ENCODE results near the gene RHBDL1. TPM values are rescaled to one million over a fixed set of nuclear protein-coding genes. Genes with fewer than 3 reads are reported as not detected.
A peak's percentile ranks its signal among the peaks of the same experiment; 100 is the strongest.

The RHBDL1 gene
- total and polyA plus RNA-seq, 4 donors = 0.35 to 0.84 (median 0.70) TPM

GRCh38 chr16:686459-687260 is 11.2 kb downstream of the RHBDL1 start:
- Histone ChIP-seq H3K4me1 (ENCODE audit: control insufficient read depth in 4 of 4, insufficient read depth in 4 of 4, low read length in 3 of 4) (peaks cover 26 to 53% (median 43%) of the 10 kb centered on the region in 4 donors), H3K27me3 (ENCODE audit: control insufficient read depth in 4 of 4, insufficient read depth in 4 of 4, low read length in 3 of 4) (no peaks in the 10 kb centered on the region), H3K4me3 (ENCODE audit: low read depth in 1 of 3, low read length in 3 of 3) (no peak overlapping the region), H3K36me3 (ENCODE audit: control insufficient read depth in 4 of 4, insufficient read depth in 3 of 4, low read depth in 1 of 4, low read length in 3 of 4) (peaks cover 7 to 18% (median 8%) of the 10 kb centered on the region in 4 donors), H3K9me3 (ENCODE audit: control insufficient read depth in 4 of 4, low read length in 3 of 4) (no peaks in the 10 kb centered on the region), H3K27ac (ENCODE audit: low read depth in 1 of 2, low read length in 2 of 2) (no peak overlapping the region), H3K9ac (ENCODE audit: low read depth in 1 of 2, low read length in 2 of 2) (no peak overlapping the region)
- no peak for TF ChIP-seq GABPA (IDR thresholded peaks at IDR 0.05 in 1 of 2, conservative IDR thresholded peaks at IDR 0.05 in 1 of 2)
- 95% methylated on average over 51 of the region's 51 CpGs for WGBS
- no peak for DNase-seq (ENCODE audit: low spot score)

GRCh38 chr16:687499-687898 is 12.0 kb downstream of the RHBDL1 start:
- Histone ChIP-seq H3K27me3 (ENCODE audit: control insufficient read depth in 4 of 4, insufficient read depth in 4 of 4, low read length in 3 of 4) (peaks cover 0 to 4% (median 1%) of the 10 kb centered on the region in 4 donors), H3K4me3 (ENCODE audit: low read depth in 1 of 3, low read length in 3 of 3) (no peak overlapping the region), H3K9me3 (ENCODE audit: control insufficient read depth in 4 of 4, low read length in 3 of 4) (no peaks in the 10 kb centered on the region), H3K4me1 (ENCODE audit: control insufficient read depth in 4 of 4, insufficient read depth in 4 of 4, low read length in 3 of 4) (peaks cover 25 to 44% (median 35%) of the 10 kb centered on the region in 4 donors), H3K27ac (ENCODE audit: low read depth in 1 of 2, low read length in 2 of 2) (no peak overlapping the region), H3K9ac (ENCODE audit: low read depth in 1 of 2, low read length in 2 of 2) (no peak overlapping the region), H3K36me3 (ENCODE audit: control insufficient read depth in 4 of 4, insufficient read depth in 3 of 4, low read depth in 1 of 4, low read length in 3 of 4) (peaks cover 0 to 10% (median under 1%) of the 10 kb centered on the region in 4 donors)
- no peak for TF ChIP-seq SP1 (IDR thresholded peaks at IDR 0.05)
- no peak for TF ChIP-seq RAD21 (IDR thresholded peaks at IDR 0.05)
- no peak for TF ChIP-seq NR2F2 (IDR thresholded peaks at IDR 0.05)
- WGBS = 98% methylated on average over 19 of the region's 19 CpGs
- no peak for DNase-seq (ENCODE audit: low spot score)

- H3K4me1 ChIP-seq (ENCODE audit: control insufficient read depth in 4 of 4, insufficient read depth in 4 of 4, low read length in 3 of 4) = peaks cover 16 to 34% (median 26%) of the 10 kb centered on the region in 4 donors
- peaks cover 0 to 4% (median 1%) of the 10 kb centered on the region in 4 donors for H3K27me3 ChIP-seq (ENCODE audit: control insufficient read depth in 4 of 4, insufficient read depth in 4 of 4, low read length in 3 of 4)
- H3K4me3 ChIP-seq (ENCODE audit: low read depth in 1 of 3, low read length in 3 of 3) = peak overlapping the region; percentile 73 to 98 (median 93)
- peak overlapping the region in 1 of 2 donors; percentile 71 for H3K27ac ChIP-seq (ENCODE audit: low read depth in 1 of 2, low read length in 2 of 2)
- H3K9ac ChIP-seq (ENCODE audit: low read depth in 1 of 2, low read length in 2 of 2) = peak overlapping the region; percentile 69 to 87
- WGBS = 84% methylated on average over 26 of the region's 26 CpGs
- H3K36me3 ChIP-seq (ENCODE audit: control insufficient read depth in 4 of 4, insufficient read depth in 3 of 4, low read depth in 1 of 4, low read length in 3 of 4) = peaks cover 0 to 7% (median 0%) of the 10 kb centered on the region in 4 donors
- H3K9me3 ChIP-seq (ENCODE audit: control insufficient read depth in 4 of 4, low read length in 3 of 4) = no peaks in the 10 kb centered on the region
- DNase-seq (ENCODE audit: low spot score) = no peak
- no peak for TF ChIP-seq HNF4A (conservative IDR thresholded peaks at IDR 0.05)
- TF ChIP-seq NR2F2 (IDR thresholded peaks at IDR 0.05) = no peak
- TF ChIP-seq JUND (IDR thresholded peaks at IDR 0.05) = no peak
- TF ChIP-seq RAD21 (IDR thresholded peaks at IDR 0.05) = no peak
- TF ChIP-seq FOXA1 (IDR thresholded peaks at IDR 0.05) = no peak
- no peak for TF ChIP-seq FOXA2 (IDR thresholded peaks at IDR 0.05)
- no peak for TF ChIP-seq SP1 (IDR thresholded peaks at IDR 0.05)
- TF ChIP-seq RXRA (IDR thresholded peaks at IDR 0.05) = no peak
- TF ChIP-seq GABPA (IDR thresholded peaks at IDR 0.05 in 1 of 2, conservative IDR thresholded peaks at IDR 0.05 in 1 of 2) = no peak
- TF ChIP-seq YY1 (IDR thresholded peaks at IDR 0.05) = no peak
- TF ChIP-seq ATF3 (IDR thresholded peaks at IDR 0.05) = no peak
- no peak for TF ChIP-seq REST (IDR thresholded peaks at IDR 0.05)
- no peak for TF ChIP-seq CTCF (IDR thresholded peaks at IDR 0.05; ENCODE audit: low read depth, low read length, missing input control)
- TF ChIP-seq MAX (IDR thresholded peaks at IDR 0.05) = no peak
- TF ChIP-seq EGR1 (IDR thresholded peaks at IDR 0.05; ENCODE audit: low read depth in 2 of 2) = no peak
- TF ChIP-seq ZBTB33 (IDR thresholded peaks at IDR 0.05) = no peak
These were observed 13.9 kb downstream of the RHBDL1 start for GRCh38 chr16:689175-689897.

Measured in liver (tissue), 9 donors.